DMS 273 (cell line): Measurements from ENCODE around the gene CYB5R3.
A peak's percentile ranks its signal among the peaks of the same experiment; 100 is the strongest.

Experiments used
- DNase-seq: peaks from one replicate; lab custom pipeline; 2025; ENCODE audit not compliant: unreplicated experiment; lab: John Stamatoyannopoulos, UW

The CYB5R3 gene

DNA sequence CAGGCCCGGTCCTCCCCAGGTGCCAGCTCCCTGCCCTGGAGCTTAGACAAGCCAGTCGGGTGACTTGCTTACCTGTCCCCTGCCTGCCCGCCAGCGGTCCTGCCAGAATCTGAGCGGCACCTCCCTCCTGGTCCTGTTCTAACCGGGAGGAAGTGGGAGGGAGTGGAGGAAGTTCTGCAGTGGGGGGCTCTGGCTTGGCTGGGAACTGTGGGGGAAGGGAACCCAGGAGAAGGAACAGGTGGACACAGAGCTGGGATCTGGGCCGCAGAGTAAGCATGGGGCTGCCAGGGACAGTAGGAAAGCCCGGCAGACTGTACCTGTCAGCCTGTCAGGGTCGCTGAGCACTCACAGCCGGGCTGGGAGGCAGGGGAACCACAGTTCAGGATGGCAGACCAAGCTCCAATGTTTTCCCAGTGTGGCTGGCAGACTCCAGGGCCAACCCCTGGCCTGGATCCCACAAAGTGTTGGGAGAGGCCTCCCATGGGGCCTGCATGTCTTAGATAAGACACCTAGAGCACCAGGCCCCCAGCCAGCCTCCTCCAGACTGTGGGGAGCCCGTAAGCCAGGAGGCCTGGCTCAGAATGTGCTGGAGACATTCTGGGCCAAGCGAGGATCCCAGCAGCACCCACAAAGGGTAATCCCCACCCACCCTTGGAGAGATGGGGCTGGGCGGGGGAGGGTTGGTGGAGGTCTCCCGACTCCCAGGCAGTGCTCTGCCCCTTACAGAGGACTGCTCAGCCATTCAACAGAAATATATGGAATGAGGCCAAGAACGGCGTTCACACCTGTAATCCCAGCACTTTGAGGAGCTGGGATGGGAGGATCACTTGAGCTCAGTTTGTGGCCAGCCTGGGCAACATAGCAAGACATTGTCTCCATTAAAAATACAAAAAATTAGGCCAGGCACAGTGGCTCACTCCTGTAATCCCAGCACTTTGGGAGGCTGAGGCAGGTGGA lies 2.3 kb downstream of the CYB5R3 start:
- peak; percentile 35 for DNase-seq

DNA sequence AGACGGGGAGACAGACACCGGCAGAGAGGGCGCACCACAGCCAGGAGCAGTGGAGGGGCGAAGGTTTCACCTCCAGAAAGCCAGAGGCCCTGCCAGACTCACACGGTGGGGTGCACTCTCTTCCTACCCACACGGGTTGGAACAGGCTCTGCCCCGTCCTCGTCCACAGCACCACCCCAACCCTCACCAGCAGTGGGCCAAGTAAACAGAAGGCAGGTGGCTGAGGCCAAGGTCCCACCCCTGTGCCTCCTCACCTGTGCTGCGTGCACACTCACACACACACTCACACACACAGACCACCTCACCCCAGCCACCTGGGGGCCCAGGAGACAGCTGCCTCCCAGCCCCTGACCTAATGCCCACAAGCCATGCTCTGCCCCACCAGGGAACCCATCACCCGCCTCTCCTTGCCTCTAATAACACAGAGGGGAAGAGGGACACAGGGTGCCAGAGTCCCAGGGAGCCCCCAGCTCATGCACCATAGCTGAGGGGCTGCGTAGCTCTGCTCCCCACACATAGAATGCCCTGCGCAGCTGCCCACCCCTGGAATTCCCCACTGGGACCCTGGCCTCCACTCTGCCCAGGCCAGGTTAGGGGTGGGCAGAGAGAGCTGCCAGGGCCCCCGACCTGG lies 3.1 kb downstream of the CYB5R3 start:
- no peak for DNase-seq

DNA sequence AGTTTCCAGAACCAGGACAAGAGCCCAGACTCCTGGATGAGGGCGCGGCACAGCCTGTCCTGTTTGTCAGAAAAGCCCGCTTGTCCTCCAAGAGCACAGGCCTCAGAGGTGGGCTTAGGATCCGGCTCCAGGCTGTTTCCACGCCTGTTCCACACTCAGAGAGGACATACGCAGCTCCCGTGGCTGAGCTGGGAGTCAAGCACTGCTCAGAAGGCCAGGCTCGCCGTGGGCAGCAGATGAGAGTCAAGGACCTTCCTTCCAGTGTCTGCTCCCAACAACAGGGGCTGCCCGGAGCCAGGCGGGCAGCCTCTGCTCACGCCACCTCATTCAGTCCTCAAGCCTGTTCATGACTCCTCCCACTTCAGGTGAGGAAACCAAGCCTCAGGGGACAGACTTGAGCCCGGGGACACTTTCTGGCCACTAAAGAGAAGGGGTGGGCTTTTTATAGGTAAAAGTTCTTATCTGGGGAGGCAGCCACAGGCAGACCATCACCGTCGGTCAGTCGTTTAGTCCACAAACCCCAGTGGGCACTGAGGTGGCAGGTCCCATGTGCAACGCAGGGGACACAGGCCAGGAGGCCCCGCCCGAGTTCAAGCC lies 3.8 kb downstream of the CYB5R3 start:
- DNase-seq: no peak

DNA sequence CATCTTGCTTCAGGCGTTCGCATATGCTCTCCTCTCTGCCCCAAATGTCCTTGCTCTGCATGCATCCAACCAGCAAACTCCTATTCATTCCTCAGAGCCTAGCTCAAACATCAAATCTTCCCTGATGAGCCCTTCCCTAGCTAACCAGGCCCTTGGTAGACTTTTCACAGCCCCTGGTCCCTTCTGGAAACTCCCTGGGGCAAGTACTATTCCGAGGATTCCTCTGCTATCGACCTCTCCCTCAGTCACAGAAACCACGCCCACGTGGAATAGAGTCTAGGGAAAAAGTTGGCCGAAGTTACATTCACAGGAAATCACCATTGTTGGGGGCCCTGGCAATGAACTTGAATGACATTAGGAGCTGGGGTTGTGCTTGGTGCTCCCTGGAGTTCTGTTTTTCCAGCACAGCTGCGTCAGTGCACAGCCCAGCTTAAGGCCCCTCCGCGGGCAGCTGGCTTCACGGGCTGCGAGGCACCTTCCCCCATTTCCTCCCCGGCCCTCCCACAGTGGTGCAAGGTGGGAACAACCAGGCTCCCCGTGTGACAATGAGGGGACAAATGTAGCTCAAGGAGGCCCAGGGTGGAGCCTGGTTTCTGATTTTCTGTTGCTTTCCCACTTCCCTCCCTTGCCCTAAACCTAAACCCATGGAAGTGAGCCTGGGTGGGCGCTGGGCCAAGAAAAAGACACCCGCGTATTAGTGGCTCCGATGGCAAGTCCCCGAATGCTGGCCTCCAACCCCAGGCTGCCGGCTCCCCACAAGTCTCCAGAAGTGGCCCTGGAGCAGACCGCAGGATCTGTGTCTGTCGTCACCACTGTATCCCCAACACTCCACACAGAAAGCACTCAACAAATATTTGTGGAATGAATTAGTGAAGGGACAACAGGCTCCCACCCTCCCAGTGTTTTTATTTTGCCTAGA lies 4.5 kb downstream of the CYB5R3 start:
- DNase-seq: peak; percentile 14

DNA sequence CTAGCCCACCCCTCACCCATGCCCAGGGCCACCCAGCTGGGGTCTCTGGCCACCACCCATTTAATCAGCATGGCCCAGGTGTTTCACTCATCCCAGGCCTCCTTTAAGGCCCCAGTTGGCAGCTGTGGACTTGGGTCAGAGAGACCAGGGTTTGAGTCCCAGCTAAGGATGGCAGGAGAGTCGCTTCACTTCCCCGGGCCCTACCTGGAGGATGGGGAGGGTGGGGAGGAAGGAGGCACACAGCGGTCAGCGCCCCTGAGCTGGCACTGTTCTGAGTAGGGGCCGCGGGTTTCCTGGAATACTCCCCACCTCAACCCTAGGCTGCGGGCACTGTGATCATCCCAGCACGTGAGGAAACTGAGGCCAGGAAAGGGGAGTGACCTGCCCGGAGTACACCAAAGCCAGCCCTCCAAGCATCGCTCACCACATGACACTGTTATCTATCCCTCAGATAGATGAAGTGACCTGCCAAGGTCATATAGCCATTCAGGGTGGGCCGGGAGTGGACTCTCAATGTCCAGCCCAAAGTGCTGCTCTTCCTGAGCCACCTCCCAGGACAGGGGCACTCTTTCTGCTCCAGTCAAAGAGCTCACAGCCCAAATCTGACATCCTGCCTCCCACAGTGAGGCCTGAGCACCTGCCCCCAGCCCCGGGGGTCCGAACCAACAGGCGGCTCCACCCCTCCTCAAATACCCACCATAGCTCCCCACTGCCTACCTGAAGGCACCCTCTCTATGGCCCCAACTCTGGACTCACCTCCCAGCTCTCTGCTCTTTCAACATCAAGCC lies 5.4 kb downstream of the CYB5R3 start:
- no peak for DNase-seq

DNA sequence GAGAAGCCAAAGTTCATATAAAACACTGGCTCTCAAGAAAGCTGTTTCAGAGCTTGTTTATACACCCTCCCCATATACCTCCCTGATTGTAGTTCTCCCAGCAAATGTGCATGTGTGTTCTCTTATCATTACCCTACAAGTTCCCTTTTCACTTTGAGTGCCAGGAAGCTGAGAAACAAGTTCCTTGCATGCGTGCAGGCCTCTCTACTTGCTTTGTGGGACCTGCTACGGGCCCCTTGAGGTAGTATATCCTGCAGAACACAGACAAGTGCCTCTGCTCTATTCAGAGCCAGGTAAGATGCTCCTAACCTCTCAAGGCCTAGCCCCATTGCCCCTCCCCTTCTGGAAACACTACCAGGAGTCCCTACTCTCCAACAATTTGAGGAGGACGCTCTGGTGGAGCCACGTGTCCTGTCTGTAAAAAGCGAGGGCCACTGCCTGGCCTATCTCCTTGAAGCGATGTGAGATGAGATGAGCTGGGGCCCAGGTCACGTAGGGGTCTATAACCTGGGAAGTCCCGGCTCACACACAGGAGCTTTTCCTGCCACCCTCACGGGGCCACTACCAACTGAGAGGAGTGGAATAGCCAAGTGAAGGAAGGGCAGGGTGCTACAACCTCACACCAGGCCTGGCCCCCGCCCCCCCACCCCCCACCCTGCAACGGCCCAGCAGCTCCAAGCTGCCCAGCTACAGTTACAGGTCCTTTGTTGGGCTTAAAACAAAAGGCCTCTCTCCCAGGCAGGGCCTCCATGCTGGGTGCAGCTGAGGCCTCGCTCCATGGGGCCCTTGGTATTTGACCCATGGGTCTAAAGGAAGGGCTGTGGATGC lies 6.2 kb downstream of the CYB5R3 start:
- DNase-seq: no peak

DNA sequence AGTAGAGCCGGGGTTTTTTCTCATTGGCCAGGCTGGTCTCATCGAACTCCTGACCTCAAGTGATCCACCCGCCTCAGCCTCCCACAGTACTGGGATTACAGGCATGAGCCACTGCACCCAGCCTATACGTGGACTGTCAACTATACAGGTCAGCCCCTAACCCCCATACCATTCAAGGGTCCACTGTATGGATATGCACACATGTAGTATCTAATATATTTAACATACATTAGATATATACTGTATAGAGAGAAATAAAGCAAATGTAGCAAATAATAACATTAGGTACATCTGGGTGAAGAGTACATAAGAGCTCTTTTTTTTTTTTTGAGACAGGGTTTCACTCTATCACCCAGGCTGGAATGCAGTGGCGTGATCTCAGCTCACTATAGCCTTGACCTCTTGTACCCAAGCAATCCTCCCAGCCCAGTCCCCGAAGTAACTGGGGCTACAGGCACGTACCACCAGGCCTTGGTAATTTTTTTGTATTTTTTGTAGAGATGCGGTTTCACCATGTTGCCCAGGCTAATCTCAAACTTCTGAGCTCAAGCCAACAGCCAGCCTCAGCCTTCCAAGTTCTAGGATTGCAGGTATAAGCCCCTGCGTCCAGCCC lies 7.3 kb downstream of the CYB5R3 start:
- DNase-seq: no peak

DNA sequence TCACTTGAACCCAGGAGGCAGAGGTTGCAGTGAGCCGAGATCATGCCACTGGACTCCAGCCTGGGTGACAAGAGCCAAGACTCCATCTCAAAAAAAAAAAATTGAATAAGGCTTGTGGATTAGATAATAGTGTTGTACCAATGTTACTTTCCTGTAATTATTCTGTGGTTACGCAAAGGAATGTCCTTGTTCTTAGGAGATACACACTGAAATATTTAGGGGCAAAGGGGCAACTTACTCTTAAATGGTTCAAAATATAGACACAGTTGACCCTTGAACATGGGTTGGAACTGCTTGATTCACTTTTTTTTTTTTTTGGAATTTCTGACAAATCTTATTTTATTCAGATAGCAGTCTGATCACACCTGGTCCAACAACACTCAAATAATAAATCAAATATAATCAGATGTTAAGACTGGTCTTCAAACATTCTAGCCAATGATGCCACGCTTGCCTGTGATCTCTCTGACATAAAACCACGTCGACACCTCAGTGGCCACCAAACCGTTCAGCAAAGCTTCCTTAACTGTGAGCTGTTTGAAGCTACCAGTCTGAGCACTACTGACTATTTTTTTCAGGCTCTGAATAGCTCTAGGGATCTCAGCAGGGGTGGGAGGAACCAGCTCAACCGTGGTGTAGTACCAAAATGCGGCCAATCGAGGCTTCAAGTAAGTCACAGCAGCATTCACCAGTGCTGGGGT lies 9.5 kb downstream of the CYB5R3 start:
- no peak for DNase-seq

DNA sequence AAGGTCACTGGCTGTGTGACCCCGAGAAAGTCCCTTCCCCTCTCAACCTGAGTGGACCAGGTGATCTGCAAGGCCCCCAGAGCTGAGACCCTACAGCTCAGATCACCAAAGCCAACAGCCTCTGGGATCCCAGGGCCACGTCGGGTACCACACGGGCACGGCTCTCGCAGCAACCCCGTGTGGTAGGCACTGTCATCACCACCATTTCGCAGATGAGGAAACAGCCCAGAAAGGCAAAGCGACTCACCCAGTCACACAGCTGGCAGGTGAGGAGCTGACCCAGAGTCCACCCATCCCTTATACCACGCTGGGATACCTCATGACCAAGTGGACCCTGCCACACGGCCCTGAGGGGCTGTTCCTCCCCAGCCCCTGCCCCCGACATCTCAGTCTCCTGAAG lies 11.6 kb downstream of the CYB5R3 start:
- DNase-seq: no peak

DNA sequence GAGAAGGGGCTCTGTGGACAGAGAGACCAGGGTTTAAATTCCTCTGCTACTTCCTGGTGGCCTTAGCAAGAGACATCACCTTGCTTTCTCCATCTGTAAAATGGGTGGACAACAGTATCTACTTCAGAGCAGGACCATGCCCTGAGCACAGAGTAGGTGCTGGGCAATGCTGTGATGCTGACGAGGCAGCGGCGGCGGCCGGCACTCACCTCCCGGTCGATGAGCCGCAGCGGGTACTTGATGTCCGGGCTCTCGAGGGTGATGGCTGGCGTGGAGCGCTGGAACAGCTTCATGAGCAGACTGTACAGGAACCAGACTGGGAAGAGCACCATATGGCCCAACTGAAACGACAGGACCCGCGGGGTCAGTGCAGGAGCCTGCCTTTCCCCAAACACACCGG lies 12.7 kb downstream of the CYB5R3 start:
- DNase-seq: no peak

DNA sequence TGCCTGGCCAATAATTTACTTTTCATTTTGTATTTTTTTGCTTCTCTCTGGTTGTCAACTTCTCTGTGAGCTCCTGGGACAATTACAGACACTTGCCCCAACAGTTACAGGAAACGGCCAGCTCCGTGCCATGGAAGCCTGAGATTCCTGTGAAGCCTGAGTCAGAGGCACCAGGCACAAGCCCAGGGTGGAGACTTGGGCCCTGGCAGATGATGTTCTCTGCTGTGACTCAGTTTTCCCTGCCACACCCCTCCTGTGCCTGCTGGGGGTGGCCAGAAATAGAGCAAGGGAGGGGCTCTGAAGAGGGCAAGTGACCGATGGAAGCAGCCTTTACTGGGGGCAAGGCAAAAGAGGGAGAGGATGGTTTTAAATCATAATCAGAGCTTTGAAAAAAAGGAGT lies 13.7 kb downstream of the CYB5R3 start:
- DNase-seq: no peak

DNA sequence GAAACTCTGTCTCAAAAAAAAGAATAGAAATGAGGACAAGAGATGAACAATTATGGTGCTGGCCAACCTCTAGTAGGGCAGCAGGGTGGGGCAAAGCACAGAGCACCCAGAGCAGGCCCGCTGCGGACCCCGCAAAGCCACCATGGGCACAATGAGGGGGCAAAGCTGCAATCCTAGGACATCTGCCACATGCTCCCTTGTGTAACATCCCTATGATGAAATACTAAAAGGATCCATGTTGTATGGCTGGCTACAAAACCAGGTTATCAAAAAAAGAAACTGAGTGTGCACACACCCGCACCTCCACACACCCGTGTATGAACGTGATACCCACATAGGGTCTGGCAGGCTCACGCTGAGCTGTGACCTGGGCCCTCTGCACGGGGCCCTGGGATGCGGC lies 16.2 kb downstream of the CYB5R3 start:
- no peak for DNase-seq

DNA sequence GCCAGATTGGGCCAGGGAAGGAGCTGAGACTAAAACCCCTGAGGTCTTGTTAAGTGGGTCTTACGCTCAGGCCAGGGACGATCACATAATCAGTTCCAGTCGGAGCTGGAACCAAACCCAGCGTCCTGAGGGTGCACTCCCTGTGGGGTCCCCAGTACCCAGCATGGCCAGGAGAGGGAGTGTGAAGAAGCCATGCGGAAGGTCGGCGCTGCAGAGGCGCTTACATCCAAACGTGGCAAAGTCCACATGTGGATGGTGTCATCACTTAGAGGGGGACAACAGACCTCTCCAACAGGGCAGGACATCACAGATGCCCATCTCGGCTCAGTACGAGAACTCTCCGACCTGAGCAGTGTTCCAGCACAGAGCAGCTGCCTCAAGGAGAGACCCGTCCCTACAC lies 17.1 kb downstream of the CYB5R3 start:
- peak; percentile 29 for DNase-seq

DNA sequence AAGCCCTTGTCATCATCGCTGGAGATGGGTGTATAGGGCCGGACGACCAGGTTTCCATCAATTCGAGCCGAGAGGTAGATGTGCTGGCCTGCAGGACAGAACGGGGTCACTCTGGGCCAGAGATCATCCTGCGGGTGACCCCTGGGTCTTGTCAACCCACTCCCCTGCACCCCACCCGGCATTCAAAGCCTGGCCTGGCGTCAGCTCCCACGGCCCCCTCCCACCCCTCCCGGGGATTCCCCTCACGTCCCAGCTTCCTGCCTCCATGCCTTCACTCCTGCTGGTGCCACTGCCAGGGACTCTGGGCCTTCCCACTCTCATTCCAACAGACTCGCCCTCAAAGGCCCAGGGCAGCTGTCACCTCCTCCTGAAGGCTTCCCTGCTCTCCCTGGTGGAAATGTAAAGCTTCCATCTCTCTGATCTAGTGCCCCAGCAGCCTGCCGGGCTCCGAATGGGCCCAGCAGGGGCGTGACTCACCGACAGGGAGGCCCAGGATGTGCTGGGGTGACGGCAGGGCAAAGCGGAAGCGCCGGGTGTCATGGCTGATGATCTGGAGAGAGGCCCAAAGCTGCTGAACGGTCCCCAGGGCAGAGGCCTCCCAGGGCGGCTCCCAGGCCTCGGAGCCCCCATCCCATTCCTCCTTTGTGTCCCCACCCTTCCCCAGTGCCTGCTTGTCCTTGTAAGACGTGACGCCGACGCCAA lies 18.1 kb downstream of the CYB5R3 start:
- DNase-seq: no peak

DNA sequence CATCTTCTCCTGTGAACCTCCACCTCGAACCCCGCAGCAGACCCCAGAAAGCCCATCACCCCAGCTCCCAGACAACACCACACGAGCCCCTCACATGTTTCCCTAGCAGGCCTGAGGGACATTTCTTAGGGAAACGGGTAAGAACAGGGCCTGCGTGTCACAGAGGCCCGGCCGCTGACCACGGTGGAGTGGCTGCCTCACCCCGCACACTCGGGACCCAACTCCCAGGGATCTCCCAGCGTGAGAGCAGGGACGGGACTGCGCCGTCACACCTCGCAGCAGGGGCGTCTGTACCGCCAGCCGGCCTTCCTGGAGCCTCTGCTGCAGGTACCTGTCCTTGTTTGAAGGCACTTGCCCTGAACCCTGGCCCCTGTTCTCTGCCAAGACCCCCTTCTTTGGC lies 19.0 kb downstream of the CYB5R3 start:
- DNase-seq: no peak

DNA sequence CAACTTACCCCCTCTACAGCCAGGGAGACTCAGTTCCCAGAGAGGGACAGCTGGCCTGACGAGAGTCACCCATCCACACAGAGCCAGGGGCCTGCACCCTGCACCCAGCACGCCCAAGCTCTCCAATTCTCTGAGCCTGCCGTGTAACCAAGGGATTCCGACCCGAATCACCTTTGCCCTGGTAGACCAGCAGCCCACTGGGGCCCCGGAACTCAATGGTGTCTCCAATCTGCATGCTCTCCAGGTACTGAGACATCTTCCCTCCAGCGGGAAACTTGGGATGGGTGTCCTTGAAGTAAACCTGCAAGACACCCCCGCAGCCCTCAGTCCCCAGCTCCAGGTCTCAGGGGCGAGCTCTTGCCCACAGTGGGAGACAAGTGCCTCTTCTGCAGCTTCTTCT lies 21.2 kb downstream of the CYB5R3 start:
- no peak for DNase-seq

DNA sequence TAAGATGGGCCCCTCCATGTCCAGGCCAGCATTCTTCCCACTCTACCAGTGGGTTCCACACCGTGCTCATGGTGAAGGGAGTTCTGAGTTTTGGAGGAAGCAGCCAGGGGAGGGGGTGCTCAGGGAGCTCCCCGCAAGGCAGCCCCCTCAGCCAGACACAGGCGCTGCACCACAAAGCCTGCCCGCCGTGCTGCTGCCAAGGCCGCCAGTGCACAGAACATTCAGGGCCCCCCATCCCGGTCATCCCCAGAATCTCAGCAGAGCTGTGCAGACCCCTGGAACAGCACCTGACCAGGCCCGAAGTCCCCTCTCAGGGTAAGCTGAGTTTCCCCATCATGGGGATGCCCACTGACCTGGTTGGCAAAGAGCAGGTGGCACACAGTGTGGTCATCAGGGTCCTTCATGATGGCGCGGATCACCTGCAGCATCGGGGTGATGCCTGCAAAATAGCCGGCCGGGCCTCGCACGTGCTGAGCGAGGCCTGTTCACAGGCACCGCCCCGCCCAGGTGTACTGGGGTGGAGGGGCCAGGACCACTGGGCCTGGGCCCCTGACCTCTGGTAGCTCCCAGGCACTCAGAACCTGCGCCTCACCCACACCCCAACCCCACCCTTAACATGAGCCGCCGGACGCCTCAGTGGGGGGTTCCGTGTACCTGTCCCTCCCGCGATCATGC lies 22.1 kb downstream of the CYB5R3 start:
- no peak for DNase-seq
